ENCODE results near the gene UFSP2.

UFSP2 gene

GRCh38 chr4:185468999-185469398 lies 43.2 kb upstream of the UFSP2 start:
- TF ChIP-seq, protein P1, sequence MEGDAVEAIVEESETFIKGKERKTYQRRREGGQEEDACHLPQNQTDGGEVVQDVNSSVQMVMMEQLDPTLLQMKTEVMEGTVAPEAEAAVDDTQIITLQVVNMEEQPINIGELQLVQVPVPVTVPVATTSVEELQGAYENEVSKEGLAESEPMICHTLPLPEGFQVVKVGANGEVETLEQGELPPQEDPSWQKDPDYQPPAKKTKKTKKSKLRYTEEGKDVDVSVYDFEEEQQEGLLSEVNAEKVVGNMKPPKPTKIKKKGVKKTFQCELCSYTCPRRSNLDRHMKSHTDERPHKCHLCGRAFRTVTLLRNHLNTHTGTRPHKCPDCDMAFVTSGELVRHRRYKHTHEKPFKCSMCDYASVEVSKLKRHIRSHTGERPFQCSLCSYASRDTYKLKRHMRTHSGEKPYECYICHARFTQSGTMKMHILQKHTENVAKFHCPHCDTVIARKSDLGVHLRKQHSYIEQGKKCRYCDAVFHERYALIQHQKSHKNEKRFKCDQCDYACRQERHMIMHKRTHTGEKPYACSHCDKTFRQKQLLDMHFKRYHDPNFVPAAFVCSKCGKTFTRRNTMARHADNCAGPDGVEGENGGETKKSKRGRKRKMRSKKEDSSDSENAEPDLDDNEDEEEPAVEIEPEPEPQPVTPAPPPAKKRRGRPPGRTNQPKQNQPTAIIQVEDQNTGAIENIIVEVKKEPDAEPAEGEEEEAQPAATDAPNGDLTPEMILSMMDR (IDR thresholded peaks at IDR 0.05; ENCODE audit: low read depth, low read length) = no peak
- no peak overlapping the region for H3K4me3 ChIP-seq (ENCODE audit: low read depth, low read length)

DNA sequence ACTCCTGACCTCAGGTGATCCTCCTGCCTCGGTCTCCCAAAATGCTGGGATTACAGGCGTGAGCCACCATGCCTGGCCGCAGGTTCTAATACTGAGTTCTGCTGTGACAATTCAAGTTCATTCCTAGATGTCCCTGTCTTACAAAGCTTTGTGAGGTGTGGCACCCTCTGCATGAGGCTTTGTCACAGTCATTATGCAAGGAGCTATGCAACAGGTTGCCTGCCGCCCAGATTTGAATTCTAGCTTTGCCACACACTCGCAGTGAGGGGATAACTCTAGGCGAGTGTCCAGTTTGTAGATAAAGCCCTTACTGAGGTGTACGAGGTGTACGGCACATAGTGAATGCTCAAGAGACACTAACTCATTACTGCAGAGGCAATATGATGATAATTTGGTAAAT lies 42.2 kb upstream of the UFSP2 start:
- H3K4me3 ChIP-seq (ENCODE audit: low read depth, low read length) = no peak overlapping the region
- TF ChIP-seq, protein P1 (IDR thresholded peaks at IDR 0.05; ENCODE audit: low read depth, low read length) = no peak

DNA sequence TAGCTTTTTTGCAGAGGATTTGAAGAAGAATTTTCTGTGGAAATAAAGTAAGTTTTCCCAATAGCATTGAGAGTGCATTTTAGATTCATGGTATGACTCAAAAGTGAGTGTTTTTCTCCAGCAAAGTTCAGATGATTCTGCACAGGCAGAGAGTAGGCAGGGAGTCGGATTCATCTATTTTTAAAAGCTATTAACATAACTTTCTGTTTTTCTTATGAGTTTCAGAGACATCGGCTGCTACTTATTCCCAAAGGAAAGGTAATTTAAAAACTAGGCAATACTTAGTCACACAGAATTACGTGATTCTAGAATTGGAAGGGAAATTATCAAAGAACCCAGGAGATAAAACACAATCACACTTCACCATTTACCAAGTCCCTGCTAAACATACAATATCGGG lies 41.3 kb upstream of the UFSP2 start:
- no peak overlapping the region for H3K4me3 ChIP-seq (ENCODE audit: low read depth, low read length)
- TF ChIP-seq, protein P1 (IDR thresholded peaks at IDR 0.05; ENCODE audit: low read depth, low read length) = no peak

GRCh38 chr4:185465707-185466106 lies 39.9 kb upstream of the UFSP2 start:
- H3K4me3 ChIP-seq (ENCODE audit: low read depth, low read length) = no peak overlapping the region
- TF ChIP-seq, protein P1 (IDR thresholded peaks at IDR 0.05; ENCODE audit: low read depth, low read length) = no peak

- TF ChIP-seq, protein P1 (IDR thresholded peaks at IDR 0.05; ENCODE audit: low read depth, low read length) = no peak
- H3K4me3 ChIP-seq (ENCODE audit: low read depth, low read length) = no peak overlapping the region
Observed at GRCh38 chr4:185464887-185465286, 39.1 kb upstream of the UFSP2 start.

- H3K4me3 ChIP-seq (ENCODE audit: low read depth, low read length) = no peak overlapping the region
- TF ChIP-seq, protein P1 (IDR thresholded peaks at IDR 0.05; ENCODE audit: low read depth, low read length) = no peak
Observed at GRCh38 chr4:185464183-185464582, 38.4 kb upstream of the UFSP2 start.

- TF ChIP-seq, protein P1 (IDR thresholded peaks at IDR 0.05; ENCODE audit: low read depth, low read length) = no peak
Observed at GRCh38 chr4:185463541-185463940, 37.8 kb upstream of the UFSP2 start.

More at GRCh38 chr4:185463541-185463940, 37.8 kb upstream of the UFSP2 start:
- no peak overlapping the region for H3K4me3 ChIP-seq (ENCODE audit: low read depth, low read length)
